ENCODE results near the gene ESPL1.

DNA sequence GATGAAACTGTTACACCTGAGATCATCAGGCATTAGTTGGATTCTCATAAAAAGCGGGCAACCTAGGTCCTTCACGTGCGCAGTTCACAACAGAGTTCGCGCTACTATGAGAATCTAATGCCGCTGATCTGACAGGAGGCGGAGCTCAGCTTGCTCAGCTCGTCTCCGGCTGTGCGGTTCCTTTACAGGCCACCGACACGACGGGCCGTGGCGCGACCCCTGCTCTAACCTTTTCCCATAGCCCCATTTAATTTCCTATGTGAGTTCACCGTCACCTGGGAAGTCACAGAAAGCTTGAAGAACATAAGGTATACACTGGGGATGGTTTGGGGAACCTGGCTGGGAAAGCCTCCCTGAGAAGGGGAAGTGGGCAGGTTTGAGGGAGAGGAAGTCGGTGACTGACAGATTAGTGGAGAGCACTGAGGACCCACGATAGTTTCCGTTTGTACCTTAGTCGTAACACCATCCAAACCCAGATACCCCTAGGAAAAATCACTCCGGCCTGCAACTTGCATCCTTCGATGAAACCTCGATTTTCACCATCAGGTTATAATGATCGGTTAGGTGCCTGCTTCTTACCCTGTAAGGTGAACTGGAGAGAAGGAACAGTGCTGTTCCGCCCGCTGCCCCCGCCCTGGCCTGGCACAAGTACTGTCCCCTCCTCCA is 56.1 kb downstream of the ESPL1 start:
- TF ChIP-seq CTCF (IDR thresholded peaks at IDR 0.05; ENCODE audit: low read depth, low read length, missing input control) (no peak), RAD21 (IDR thresholded peaks at IDR 0.05) (no peak), SP1 (IDR thresholded peaks at IDR 0.05) (no peak), YY1 (IDR thresholded peaks at IDR 0.05) (no peak), GABPA (IDR thresholded peaks at IDR 0.05 in 1 of 2, conservative IDR thresholded peaks at IDR 0.05 in 1 of 2) (no peak), RXRA (IDR thresholded peaks at IDR 0.05) (peak in 1 of 2 donors; percentile 7), TAF1 (conservative IDR thresholded peaks at IDR 0.05) (no peak)
- TF ChIP-seq, protein P1, sequence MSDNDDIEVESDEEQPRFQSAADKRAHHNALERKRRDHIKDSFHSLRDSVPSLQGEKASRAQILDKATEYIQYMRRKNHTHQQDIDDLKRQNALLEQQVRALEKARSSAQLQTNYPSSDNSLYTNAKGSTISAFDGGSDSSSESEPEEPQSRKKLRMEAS (IDR thresholded peaks at IDR 0.05), result no peak
- TF ChIP-seq, protein P2, sequence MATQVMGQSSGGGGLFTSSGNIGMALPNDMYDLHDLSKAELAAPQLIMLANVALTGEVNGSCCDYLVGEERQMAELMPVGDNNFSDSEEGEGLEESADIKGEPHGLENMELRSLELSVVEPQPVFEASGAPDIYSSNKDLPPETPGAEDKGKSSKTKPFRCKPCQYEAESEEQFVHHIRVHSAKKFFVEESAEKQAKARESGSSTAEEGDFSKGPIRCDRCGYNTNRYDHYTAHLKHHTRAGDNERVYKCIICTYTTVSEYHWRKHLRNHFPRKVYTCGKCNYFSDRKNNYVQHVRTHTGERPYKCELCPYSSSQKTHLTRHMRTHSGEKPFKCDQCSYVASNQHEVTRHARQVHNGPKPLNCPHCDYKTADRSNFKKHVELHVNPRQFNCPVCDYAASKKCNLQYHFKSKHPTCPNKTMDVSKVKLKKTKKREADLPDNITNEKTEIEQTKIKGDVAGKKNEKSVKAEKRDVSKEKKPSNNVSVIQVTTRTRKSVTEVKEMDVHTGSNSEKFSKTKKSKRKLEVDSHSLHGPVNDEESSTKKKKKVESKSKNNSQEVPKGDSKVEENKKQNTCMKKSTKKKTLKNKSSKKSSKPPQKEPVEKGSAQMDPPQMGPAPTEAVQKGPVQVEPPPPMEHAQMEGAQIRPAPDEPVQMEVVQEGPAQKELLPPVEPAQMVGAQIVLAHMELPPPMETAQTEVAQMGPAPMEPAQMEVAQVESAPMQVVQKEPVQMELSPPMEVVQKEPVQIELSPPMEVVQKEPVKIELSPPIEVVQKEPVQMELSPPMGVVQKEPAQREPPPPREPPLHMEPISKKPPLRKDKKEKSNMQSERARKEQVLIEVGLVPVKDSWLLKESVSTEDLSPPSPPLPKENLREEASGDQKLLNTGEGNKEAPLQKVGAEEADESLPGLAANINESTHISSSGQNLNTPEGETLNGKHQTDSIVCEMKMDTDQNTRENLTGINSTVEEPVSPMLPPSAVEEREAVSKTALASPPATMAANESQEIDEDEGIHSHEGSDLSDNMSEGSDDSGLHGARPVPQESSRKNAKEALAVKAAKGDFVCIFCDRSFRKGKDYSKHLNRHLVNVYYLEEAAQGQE (IDR thresholded peaks at IDR 0.05), result no peak
